MM.1S (cell line): ENCODE results near the gene PLGRKT.
"Not testable (repeated sequence)": the region's sequence is repeated elsewhere in the genome, so short reads cannot be mapped to it uniquely, and the experiment has no call there.

Experiments
- DNase-seq: peaks from one replicate; pipeline ENCODE4 v3.0.0-alpha.2; 2015
- H2AFZ ChIP-seq: fragments of 300-600 bp; sonication (generic); 2 replicates; pipeline ENCODE4 v1.6.0; 2016; ENCODE audit warnings: antibody characterized with exemption, low read length
- H3F3A ChIP-seq: fragments of 300-600 bp; sonication (generic); 2 replicates; pipeline ENCODE4 v1.6.1; 2016; ENCODE audit warnings: mild to moderate bottlenecking, antibody characterized with exemption, low read length, moderate library complexity, mixed read lengths; ENCODE audit not compliant: insufficient read depth
- H3K27ac ChIP-seq: fragments of 300-600 bp; sonication (generic); 2 replicates; pipeline ENCODE4 v1.5.1; 2016; ENCODE audit warnings: mild to moderate bottlenecking, low read length
- H3K27me3 ChIP-seq: fragments of 300-600 bp; sonication (generic); replicated peaks from 2 replicates; pipeline ENCODE4 v1.6.0; 2016; ENCODE audit warnings: low read length; ENCODE audit not compliant: insufficient read depth
- H3K36me3 ChIP-seq: fragments of 300-600 bp; sonication (generic); replicated peaks from 2 replicates; pipeline ENCODE4 v1.6.1; 2016; ENCODE audit warnings: mild to moderate bottlenecking, low read length, mixed read lengths; ENCODE audit not compliant: insufficient read depth
- H3K4me1 ChIP-seq: fragments of 300-600 bp; sonication (generic); 2 replicates; pipeline ENCODE4 v1.6.1; 2016; ENCODE audit warnings: low read length, mixed read lengths
- H3K4me2 ChIP-seq: fragments of 300-600 bp; sonication (generic); 2 replicates; pipeline ENCODE4 v1.6.0; 2016; ENCODE audit warnings: low read depth, low read length
- H3K4me3 ChIP-seq: fragments of 300-600 bp; sonication (generic); 2 replicates; pipeline ENCODE4 v1.5.1; 2016; ENCODE audit warnings: low read length, mixed read lengths
- H3K79me2 ChIP-seq: fragments of 300-600 bp; sonication (generic); 2 replicates; pipeline ENCODE4 v1.6.1; 2016; ENCODE audit warnings: mixed run types, low read length, mixed read lengths
- H3K9ac ChIP-seq: fragments of 300-600 bp; sonication (generic); 2 replicates; pipeline ENCODE4 v1.6.1; 2016; ENCODE audit warnings: low read length, mixed read lengths
- H3K9me2 ChIP-seq: fragments of 300-600 bp; sonication (generic); replicated peaks from 2 replicates; pipeline ENCODE4 v1.6.1; 2016; ENCODE audit warnings: mild to moderate bottlenecking, low read length, mixed read lengths; ENCODE audit not compliant: insufficient read depth
- H3K9me3 ChIP-seq: fragments of 300-600 bp; sonication (generic); replicated peaks from 2 replicates; pipeline ENCODE4 v1.6.1; 2016; ENCODE audit warnings: mild to moderate bottlenecking, low read length, mixed read lengths; ENCODE audit not compliant: insufficient read depth
- H4K20me1 ChIP-seq: fragments of 300-600 bp; sonication (generic); 2 replicates; pipeline ENCODE4 v1.6.1; 2016; ENCODE audit warnings: mild to moderate bottlenecking, low read length, moderate library complexity, mixed read lengths; ENCODE audit not compliant: insufficient read depth
- CTCF ChIP-seq: fragments of 300-600 bp; sonication (generic); IDR thresholded peaks from 2 replicates; pipeline ENCODE4 v1.5.1; 2016; ENCODE audit warnings: antibody characterized with exemption, low read length, mixed read lengths
- EZH2 ChIP-seq: fragments of 300-600 bp; sonication (generic); optimal IDR thresholded peaks from 2 replicates; pipeline ENCODE3; 2017; ENCODE audit warnings: low read depth, mild to moderate bottlenecking, antibody characterized with exemption, low read length, mixed read lengths
- EZH2phosphoT487 ChIP-seq: fragments of 300-600 bp; sonication (generic); IDR thresholded peaks from 2 replicates; pipeline ENCODE4 v1.6.1; 2018; ENCODE audit warnings: antibody characterized with exemption, low read length

The PLGRKT gene

GRCh38 chr9:5352637-5353248 is 85.0 kb downstream of the PLGRKT start:
- Histone ChIP-seq H3K4me1 (0 out of 2 replicates have a peak, but pooled peaks cover 7% of the 10 kb centered on the region), H3K36me3 (no peaks in the 10 kb centered on the region), H2AFZ (no peak overlapping the region), H3K9ac (no peak overlapping the region), H3K79me2 (no peaks in the 10 kb centered on the region), H3K27me3 (no peaks in the 10 kb centered on the region), H3F3A (no peaks in the 10 kb centered on the region), H3K9me3 (no peaks in the 10 kb centered on the region), H3K4me2 (0 out of 2 replicates have a peak overlapping the region, but pooled peaks have one; percentile 2), H3K27ac (no peak overlapping the region), H4K20me1 (no peaks in the 10 kb centered on the region), H3K9me2 (no peaks in the 10 kb centered on the region), H3K4me3 (no peak overlapping the region)
- TF ChIP-seq EZH2 (no peak), CTCF (no peak), EZH2phosphoT487 (no peak)
- no peak for DNase-seq

GRCh38 chr9:5338992-5339981 is 98.4 kb downstream of the PLGRKT start, which contains the start of gene RLN1:
RLN1 (minus strand) TSS chr9:5339876; CDS start chr9:5339746, 130 bp downstream.
- not testable (repeated sequence) for H3K9me3 ChIP-seq, H3K27me3 ChIP-seq, H3K9me2 ChIP-seq, H3K79me2 ChIP-seq, H3F3A ChIP-seq, H3K27ac ChIP-seq, H4K20me1 ChIP-seq, H3K9ac ChIP-seq, H3K36me3 ChIP-seq
- H3K4me3 ChIP-seq: peak within 1 kb of the TSS; percentile 34; the same call in 1 of the 2 replicates
- peak; percentile 24 for DNase-seq
- H3K4me1 ChIP-seq: peaks cover 11% of the 10 kb centered on the region
- peak within 1 kb of the TSS; percentile 55 for H2AFZ ChIP-seq
- H3K4me2 ChIP-seq: peak within 1 kb of the TSS; percentile 45; the same call in 1 of the 2 replicates

GRCh38 chr9:5336688-5337087 is 101.0 kb downstream of the PLGRKT start:
- Histone ChIP-seq H3K9me3 (no peaks in the 10 kb centered on the region), H4K20me1 (no peaks in the 10 kb centered on the region), H3K9ac (no peak overlapping the region), H3K79me2 (no peaks in the 10 kb centered on the region), H3K4me2 (peak overlapping the region; percentile 67), H2AFZ (peak overlapping the region; percentile 21; the same call in 1 of the 2 replicates), H3K36me3 (no peaks in the 10 kb centered on the region), H3K27me3 (no peaks in the 10 kb centered on the region), H3F3A (peaks cover 4% of the 10 kb centered on the region; the same call in 1 of the 2 replicates), H3K9me2 (no peaks in the 10 kb centered on the region), H3K4me1 (peaks cover 11% of the 10 kb centered on the region), H3K4me3 (0 out of 2 replicates have a peak overlapping the region, but pooled peaks have one; percentile 14), H3K27ac (peak overlapping the region; percentile 25; the same call in 1 of the 2 replicates)
- DNase-seq: peak; percentile 56
- TF ChIP-seq EZH2phosphoT487 (no peak), CTCF (no peak), EZH2 (no peak)

- not testable (repeated sequence) for H3K9me3 ChIP-seq, H3F3A ChIP-seq
Observed at GRCh38 chr9:5331276-5331675, 106.4 kb downstream of the PLGRKT start.

More at GRCh38 chr9:5331276-5331675, 106.4 kb downstream of the PLGRKT start:
- H3K4me2 ChIP-seq, H4K20me1 ChIP-seq, H3K9ac ChIP-seq, H3K79me2 ChIP-seq, H3K9me2 ChIP-seq, DNase-seq, H3K4me1 ChIP-seq, H3K27me3 ChIP-seq, H3K27ac ChIP-seq, H3K4me3 ChIP-seq, H2AFZ ChIP-seq, H3K36me3 ChIP-seq: not testable (repeated sequence)
